AG04450 (cell line): Measurements from ENCODE around the gene CDKAL1. TPM values are rescaled to one million over a fixed set of nuclear protein-coding genes. Genes with fewer than 3 reads are reported as not detected.

Experiments
- CTCF ChIA-PET: fragments of 300-600, 350-600 bp; formaldehyde crosslinking; extraction: SDS; loops from one replicate; lab custom pipeline; 2022; ENCODE audit warnings: antibody characterized with exemption, inconsistent platforms; lab: Charles Lee
- POLR2A ChIA-PET: fragments of 350-600 bp; formaldehyde crosslinking; extraction: SDS; loops from one replicate; lab custom pipeline; 2021; ENCODE audit warnings: antibody characterized with exemption, inconsistent platforms; lab: Yijun Ruan, JAX
- DNase-seq: peaks from one replicate; pipeline ENCODE4 v3.0.0-alpha.2; 2011; ENCODE audit warnings: low read depth, low spot score
- H3K27ac ChIP-seq: one replicate; pipeline ENCODE4 v1.5.1; 2012; ENCODE audit warnings: low read depth, low read length, control low read depth
- H3K27me3 ChIP-seq: one replicate; pipeline ENCODE4 v1.6.0; 2012; ENCODE audit warnings: low read length; ENCODE audit not compliant: control insufficient read depth, insufficient read depth
- H3K4me3 ChIP-seq: 2 replicates; pipeline ENCODE4 v1.5.1; 2011; ENCODE audit warnings: mild to moderate bottlenecking, low read depth, low read length, control low read depth
- H3K9me3 ChIP-seq: 2 replicates; pipeline ENCODE4 v1.5.1; 2012; ENCODE audit warnings: low read length; ENCODE audit not compliant: control insufficient read depth, insufficient read depth
- CTCF ChIP-seq: IDR thresholded peaks from 2 replicates; pipeline ENCODE4 v1.5.1; 2011; ENCODE audit warnings: low read depth, low read length, control low read depth, inconsistent platforms
- polyA plus RNA-seq: library from polyadenylated mRNA; depleted of rRNA; stranded (reverse); fragments of >200 nt; gene quantifications from 2 replicates; pipeline ENCODE4 v1.2.3, GENCODE V29; 2011

The CDKAL1 gene
- polyA plus RNA-seq, 1 experiment: 9.2 TPM

DNA sequence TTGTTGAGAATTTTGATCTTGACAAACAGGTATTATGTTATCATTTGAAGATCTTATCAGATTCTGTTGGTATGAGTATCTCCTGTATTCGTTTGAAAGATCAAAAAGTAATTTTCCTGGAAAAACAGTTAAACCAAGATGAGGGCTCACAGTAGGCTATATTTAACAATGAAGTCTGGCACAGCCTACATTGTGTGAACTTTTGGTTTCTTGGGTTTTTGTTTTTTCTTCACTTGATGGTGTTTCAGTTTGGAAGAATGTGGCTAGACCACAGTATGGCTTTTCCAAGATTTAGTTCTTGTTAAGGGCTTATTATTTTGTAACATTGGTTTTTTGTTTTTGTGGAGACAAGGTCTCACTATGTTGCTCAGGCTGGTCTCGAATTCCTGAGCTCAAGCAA lies 306.4 kb downstream of the CDKAL1 start:
- H3K27me3 ChIP-seq: no peaks in the 10 kb centered on the region
- ChIA-PET POLR2A (no interaction called here), CTCF (interaction anchor here (0.6 kb wide), 1 partner anchor 365 kb away, joined by 3 read pairs; no protein-coding TSS in a partner anchor)
- H3K9me3 ChIP-seq: no peaks in the 10 kb centered on the region
- H3K27ac ChIP-seq: no peak overlapping the region
- H3K4me3 ChIP-seq: no peak overlapping the region
- DNase-seq: no peak
- no peak for TF ChIP-seq CTCF

GRCh38 chr6:20841806-20842205 lies 307.5 kb downstream of the CDKAL1 start:
- Histone ChIP-seq H3K4me3 (no peak overlapping the region), H3K27me3 (no peaks in the 10 kb centered on the region), H3K9me3 (no peaks in the 10 kb centered on the region), H3K27ac (no peak overlapping the region)
- CTCF ChIA-PET: no interaction called here
- POLR2A ChIA-PET: no interaction called here
- no peak for TF ChIP-seq CTCF
- DNase-seq: no peak

- POLR2A ChIA-PET: no interaction called here
- H3K4me3 ChIP-seq: no peak overlapping the region
- TF ChIP-seq CTCF: no peak
- H3K27me3 ChIP-seq: no peaks in the 10 kb centered on the region
- no peak for DNase-seq
- no peak overlapping the region for H3K27ac ChIP-seq
- CTCF ChIA-PET: no interaction called here
- no peaks in the 10 kb centered on the region for H3K9me3 ChIP-seq
Measured at GRCh38 chr6:20845592-20845991, 311.3 kb downstream of the CDKAL1 start.

DNA sequence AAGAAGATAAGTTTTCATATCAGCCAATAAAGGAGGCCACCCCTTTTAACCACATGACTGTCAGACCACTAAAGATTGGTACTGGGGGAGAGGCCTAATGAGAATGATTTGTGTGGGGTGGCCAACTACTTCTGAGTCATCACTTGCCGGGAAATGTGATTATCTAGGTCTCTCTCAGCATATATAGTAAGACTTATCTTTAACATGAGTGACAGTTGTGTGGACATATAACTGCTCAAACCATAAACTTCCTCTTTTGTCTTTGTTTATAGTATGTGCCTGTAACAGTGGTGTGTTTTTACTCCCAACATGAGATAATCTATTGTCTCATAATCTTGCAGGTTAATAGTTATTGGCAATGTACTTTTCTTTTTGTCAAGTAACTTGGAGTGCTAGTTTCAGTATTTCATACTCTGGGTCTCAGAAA lies 312.4 kb downstream of the CDKAL1 start:
- no peaks in the 10 kb centered on the region for H3K27me3 ChIP-seq
- no peak overlapping the region for H3K4me3 ChIP-seq
- no peak overlapping the region for H3K27ac ChIP-seq
- ChIA-PET CTCF (no interaction called here), POLR2A (no interaction called here)
- TF ChIP-seq CTCF: no peak
- DNase-seq: no peak
- H3K9me3 ChIP-seq: no peaks in the 10 kb centered on the region

GRCh38 chr6:20847904-20848303 lies 313.6 kb downstream of the CDKAL1 start:
- ChIA-PET CTCF (no interaction called here), POLR2A (no interaction called here)
- TF ChIP-seq CTCF: no peak
- Histone ChIP-seq H3K27ac (no peak overlapping the region), H3K27me3 (no peaks in the 10 kb centered on the region), H3K4me3 (no peak overlapping the region), H3K9me3 (no peaks in the 10 kb centered on the region)
- DNase-seq: no peak
